Caco-2 (cell line): ENCODE results near the gene ABCB11. TPM values are rescaled to one million over a fixed set of nuclear protein-coding genes. Genes with fewer than 3 reads are reported as not detected.

ENCODE experiments used
- BruUV-seq: library from RNA; stranded (reverse); fragments of 400-500 nt; replicated peaks from 2 replicates; lab custom pipeline; 2021; lab: Mats Ljungman, UMichigan
- CTCF ChIA-PET: fragments of 300-600 bp; sonication (Branson Sonifier 250); formaldehyde crosslinking; loops from one replicate; lab custom pipeline; 2022; ENCODE audit warnings: antibody characterized with exemption; lab: Charles Lee
- POLR2A ChIA-PET: fragments of 300-600 bp; sonication (Branson Sonifier 250); formaldehyde crosslinking; loops from one replicate; lab custom pipeline; 2022; ENCODE audit warnings: antibody characterized with exemption; lab: Charles Lee
- DNase-seq, 2 experiments: peaks; one replicate each; pipeline versions ENCODE4 v3.0.0 to v3.0.0-alpha.2; 2020 to 2022
- H3K27me3 ChIP-seq: replicated peaks from 2 replicates; pipeline ENCODE4 v1.6.0; 2011; ENCODE audit warnings: low read length; ENCODE audit not compliant: control insufficient read depth, insufficient read depth
- H3K36me3 ChIP-seq: 2 replicates; pipeline ENCODE4 v1.5.1; 2011; ENCODE audit warnings: low read length; ENCODE audit not compliant: control insufficient read depth, insufficient read depth
- H3K4me1 ChIP-seq: fragments of 250-450 bp; sonication (Bioruptor Pico); 2 replicates; pipeline ENCODE4 v1.5.1; 2020; ENCODE audit warnings: mild to moderate bottlenecking
- H3K4me3 ChIP-seq: 2 replicates; pipeline ENCODE4 v1.5.1; 2011; ENCODE audit warnings: low read depth, mild to moderate bottlenecking, control low read depth, low read length
- H3K9me3 ChIP-seq: fragments of 250-450 bp; sonication (Bioruptor Pico); 2 replicates; pipeline ENCODE4 v1.5.1; 2020; ENCODE audit warnings: mild to moderate bottlenecking, moderate library complexity
- H3K27ac Mint-ChIP-seq: one replicate; pipeline ENCODE4 v1.8.0; 2022; ENCODE audit warnings: mixed read lengths; ENCODE audit not compliant: unreplicated experiment
- H3K27me3 Mint-ChIP-seq: one replicate; pipeline ENCODE4 v1.8.0; 2022; ENCODE audit warnings: mixed read lengths; ENCODE audit not compliant: insufficient read depth, unreplicated experiment
- H3K36me3 Mint-ChIP-seq: one replicate; pipeline ENCODE4 v1.8.0; 2022; ENCODE audit warnings: mild to moderate bottlenecking, mixed read lengths; ENCODE audit not compliant: insufficient read depth, unreplicated experiment
- H3K4me1 Mint-ChIP-seq: one replicate; pipeline ENCODE4 v1.8.0; 2022; ENCODE audit warnings: low read depth, mixed read lengths; ENCODE audit not compliant: unreplicated experiment
- H3K4me3 Mint-ChIP-seq: one replicate; pipeline ENCODE4 v1.8.0; 2022; ENCODE audit warnings: mild to moderate bottlenecking, moderate library complexity, mixed read lengths; ENCODE audit not compliant: unreplicated experiment
- H3K9me3 Mint-ChIP-seq: one replicate; pipeline ENCODE4 v1.8.0; 2022; ENCODE audit warnings: mixed read lengths; ENCODE audit not compliant: unreplicated experiment
- CTCF ChIP-seq, 2 experiments: fragments of 200-600 bp in 1 of 2; IDR thresholded peaks; 1 replicate in 1 of 2; 2 replicates in 1 of 2; pipeline versions ENCODE4 v1.5.1 to v1.8.0; 2011 to 2022; ENCODE audit warnings: antibody characterized with exemption in 1 of 2, control low read depth in 1 of 2, inconsistent platforms in 1 of 2, low read depth in 1 of 2, low read length in 1 of 2, mild to moderate bottlenecking in 1 of 2, moderate library complexity in 1 of 2; ENCODE audit not compliant: insufficient read depth in 1 of 2, severe bottlenecking in 1 of 2, unreplicated experiment in 1 of 2
- intact Hi-C: fragments of 100-400 bp; cut with micrococcal nuclease; formaldehyde crosslinking; loops from one replicate; pipeline ENCODE4 v1.10.0; 2022; ENCODE audit not compliant: unreplicated experiment
- total RNA-seq: library from RNA; stranded (reverse); gene quantifications from 2 replicates; pipeline ENCODE4 v1.2.3, GENCODE V29; 2022

ABCB11 gene
- total RNA-seq, 1 experiment from 2014 or later = not detected

- Histone ChIP-seq H3K36me3 (no peaks in the 10 kb centered on the region), H3K4me3 (no peak overlapping the region), H3K9me3 (no peaks in the 10 kb centered on the region), H3K4me1 (peaks cover 7% of the 10 kb centered on the region), H3K27me3 (no peaks in the 10 kb centered on the region)
- ChIA-PET CTCF (no interaction called here), POLR2A (no interaction called here)
- no peak overlapping the region for H3K27ac Mint-ChIP-seq
- intact Hi-C loops = no loop called here
- no peak for DNase-seq
- H3K4me1 Mint-ChIP-seq = peaks cover 4% of the 10 kb centered on the region
- H3K36me3 Mint-ChIP-seq = no peaks in the 10 kb centered on the region
- no peaks in the 10 kb centered on the region for H3K9me3 Mint-ChIP-seq
- H3K4me3 Mint-ChIP-seq = no peak overlapping the region
- TF ChIP-seq CTCF (IDR thresholded peaks at IDR 0.05; ENCODE audit: insufficient read depth in 1 of 2, low read depth in 1 of 2, low read length in 1 of 2, severe bottlenecking in 1 of 2, unreplicated experiment in 1 of 2) = no peak
- H3K27me3 Mint-ChIP-seq = peaks cover 3% of the 10 kb centered on the region
- no TSS peak for BruUV-seq
Measured at GRCh38 chr2:168997794-168998193, 33.3 kb downstream of the ABCB11 start.

- Histone ChIP-seq H3K9me3 (no peaks in the 10 kb centered on the region), H3K4me3 (no peak overlapping the region), H3K36me3 (no peaks in the 10 kb centered on the region), H3K4me1 (peaks cover 14% of the 10 kb centered on the region), H3K27me3 (no peaks in the 10 kb centered on the region)
- ChIA-PET POLR2A (no interaction called here), CTCF (no interaction called here)
- Mint-ChIP-seq H3K36me3 (no peaks in the 10 kb centered on the region), H3K4me3 (no peak overlapping the region), H3K4me1 (peaks cover 11% of the 10 kb centered on the region), H3K27me3 (peaks cover 3% of the 10 kb centered on the region), H3K9me3 (no peaks in the 10 kb centered on the region), H3K27ac (no peak overlapping the region)
- BruUV-seq = no TSS peak
- no peak for TF ChIP-seq CTCF (IDR thresholded peaks at IDR 0.05; ENCODE audit: insufficient read depth in 1 of 2, low read depth in 1 of 2, low read length in 1 of 2, severe bottlenecking in 1 of 2, unreplicated experiment in 1 of 2)
- intact Hi-C loops = no loop called here
- DNase-seq = no peak
Measured at GRCh38 chr2:168997118-168997521, 34.0 kb downstream of the ABCB11 start.

GRCh38 chr2:168995744-168996143 is 35.4 kb downstream of the ABCB11 start:
- Histone ChIP-seq H3K36me3 (no peaks in the 10 kb centered on the region), H3K27me3 (no peaks in the 10 kb centered on the region), H3K4me3 (no peak overlapping the region), H3K4me1 (peaks cover 15% of the 10 kb centered on the region), H3K9me3 (no peaks in the 10 kb centered on the region)
- peaks cover 1% of the 10 kb centered on the region for H3K27me3 Mint-ChIP-seq
- no peak overlapping the region for H3K27ac Mint-ChIP-seq
- no peak for DNase-seq
- H3K4me1 Mint-ChIP-seq = peaks cover 13% of the 10 kb centered on the region
- no peak for TF ChIP-seq CTCF (IDR thresholded peaks at IDR 0.05; ENCODE audit: insufficient read depth in 1 of 2, low read depth in 1 of 2, low read length in 1 of 2, severe bottlenecking in 1 of 2, unreplicated experiment in 1 of 2)
- H3K4me3 Mint-ChIP-seq = no peak overlapping the region
- H3K9me3 Mint-ChIP-seq = no peaks in the 10 kb centered on the region
- CTCF ChIA-PET = no interaction called here
- BruUV-seq = no TSS peak
- POLR2A ChIA-PET = no interaction called here
- H3K36me3 Mint-ChIP-seq = no peaks in the 10 kb centered on the region
- intact Hi-C loops = no loop called here
